ENCODE measurements around the gene GID4.

The GID4 gene

DNA sequence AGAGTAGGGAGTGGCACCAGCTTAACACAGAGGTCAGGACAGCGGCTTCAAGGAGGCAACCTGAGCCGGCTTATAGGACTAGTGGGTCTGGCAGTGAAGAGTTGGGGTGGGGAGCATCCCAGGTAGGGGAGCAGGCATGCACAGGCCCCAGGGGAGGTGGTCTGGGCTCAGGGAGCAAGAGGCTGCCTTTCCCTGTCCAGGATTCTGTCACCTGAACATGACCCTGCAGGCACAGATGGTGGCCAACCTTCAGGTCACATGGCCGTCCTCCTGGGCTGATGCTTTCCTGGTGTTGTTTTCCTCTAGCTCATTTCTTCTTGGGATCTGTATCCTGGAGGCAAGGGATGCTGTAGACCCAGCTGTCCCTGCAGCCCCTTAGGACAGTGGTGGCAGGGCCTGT lies 65.8 kb downstream of the GID4 start:
- H3K4me3 ChIP-seq (ENCODE audit: control insufficient read depth, low read depth, low read length): no peak overlapping the region
- TF ChIP-seq, protein P1, sequence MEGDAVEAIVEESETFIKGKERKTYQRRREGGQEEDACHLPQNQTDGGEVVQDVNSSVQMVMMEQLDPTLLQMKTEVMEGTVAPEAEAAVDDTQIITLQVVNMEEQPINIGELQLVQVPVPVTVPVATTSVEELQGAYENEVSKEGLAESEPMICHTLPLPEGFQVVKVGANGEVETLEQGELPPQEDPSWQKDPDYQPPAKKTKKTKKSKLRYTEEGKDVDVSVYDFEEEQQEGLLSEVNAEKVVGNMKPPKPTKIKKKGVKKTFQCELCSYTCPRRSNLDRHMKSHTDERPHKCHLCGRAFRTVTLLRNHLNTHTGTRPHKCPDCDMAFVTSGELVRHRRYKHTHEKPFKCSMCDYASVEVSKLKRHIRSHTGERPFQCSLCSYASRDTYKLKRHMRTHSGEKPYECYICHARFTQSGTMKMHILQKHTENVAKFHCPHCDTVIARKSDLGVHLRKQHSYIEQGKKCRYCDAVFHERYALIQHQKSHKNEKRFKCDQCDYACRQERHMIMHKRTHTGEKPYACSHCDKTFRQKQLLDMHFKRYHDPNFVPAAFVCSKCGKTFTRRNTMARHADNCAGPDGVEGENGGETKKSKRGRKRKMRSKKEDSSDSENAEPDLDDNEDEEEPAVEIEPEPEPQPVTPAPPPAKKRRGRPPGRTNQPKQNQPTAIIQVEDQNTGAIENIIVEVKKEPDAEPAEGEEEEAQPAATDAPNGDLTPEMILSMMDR (conservative IDR thresholded peaks at IDR 0.05; ENCODE audit: control insufficient read depth, insufficient read depth, low read depth, low read length): no peak
- no peak for DNase-seq (ENCODE audit: low read depth)

DNA sequence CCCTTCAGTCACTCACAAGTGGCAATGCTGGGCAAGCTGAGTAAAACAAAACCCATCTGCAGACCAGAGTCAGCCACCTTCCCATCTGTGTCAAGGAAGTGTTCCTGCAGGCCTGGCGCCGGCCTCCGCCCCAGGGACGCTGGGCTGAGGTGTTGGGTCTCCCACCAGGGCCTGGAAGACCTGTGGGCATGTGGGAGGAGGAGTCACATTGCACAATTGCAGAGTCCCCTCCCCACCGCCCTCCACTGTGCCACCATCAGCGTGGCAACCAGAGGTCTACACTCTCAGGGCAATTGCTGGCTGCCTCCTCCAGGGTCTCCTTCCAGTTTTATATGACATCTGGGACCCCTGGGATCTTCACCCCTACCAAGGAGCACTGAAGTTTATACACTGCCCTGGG lies 66.4 kb downstream of the GID4 start:
- H3K4me3 ChIP-seq (ENCODE audit: control insufficient read depth, low read depth, low read length): no peak overlapping the region
- no peak for DNase-seq (ENCODE audit: low read depth)
- TF ChIP-seq, protein P1 (conservative IDR thresholded peaks at IDR 0.05; ENCODE audit: control insufficient read depth, insufficient read depth, low read depth, low read length): no peak

DNA sequence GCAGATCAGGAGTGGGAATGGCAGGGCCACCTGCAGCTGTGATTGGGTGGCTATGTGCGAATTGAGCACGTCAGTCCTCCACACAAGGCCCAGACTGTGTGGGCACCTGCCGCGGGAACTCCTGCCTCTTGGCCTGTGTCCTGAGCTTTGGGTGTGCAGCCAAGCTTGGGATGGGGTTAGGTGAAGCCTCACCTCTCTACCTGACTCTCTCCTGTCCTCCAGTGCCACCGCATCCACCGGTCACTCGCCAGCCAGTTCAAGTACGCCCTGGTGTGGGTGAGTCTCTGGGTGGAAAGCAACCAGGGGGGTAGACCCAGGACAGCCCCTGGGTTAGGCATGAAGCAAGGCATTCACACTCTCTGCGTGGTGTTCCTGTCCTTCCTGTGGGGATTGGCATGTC lies 67.0 kb downstream of the GID4 start:
- TF ChIP-seq, protein P1 (conservative IDR thresholded peaks at IDR 0.05; ENCODE audit: control insufficient read depth, insufficient read depth, low read depth, low read length): no peak
- no peak overlapping the region for H3K4me3 ChIP-seq (ENCODE audit: control insufficient read depth, low read depth, low read length)
- DNase-seq (ENCODE audit: low read depth): no peak

DNA sequence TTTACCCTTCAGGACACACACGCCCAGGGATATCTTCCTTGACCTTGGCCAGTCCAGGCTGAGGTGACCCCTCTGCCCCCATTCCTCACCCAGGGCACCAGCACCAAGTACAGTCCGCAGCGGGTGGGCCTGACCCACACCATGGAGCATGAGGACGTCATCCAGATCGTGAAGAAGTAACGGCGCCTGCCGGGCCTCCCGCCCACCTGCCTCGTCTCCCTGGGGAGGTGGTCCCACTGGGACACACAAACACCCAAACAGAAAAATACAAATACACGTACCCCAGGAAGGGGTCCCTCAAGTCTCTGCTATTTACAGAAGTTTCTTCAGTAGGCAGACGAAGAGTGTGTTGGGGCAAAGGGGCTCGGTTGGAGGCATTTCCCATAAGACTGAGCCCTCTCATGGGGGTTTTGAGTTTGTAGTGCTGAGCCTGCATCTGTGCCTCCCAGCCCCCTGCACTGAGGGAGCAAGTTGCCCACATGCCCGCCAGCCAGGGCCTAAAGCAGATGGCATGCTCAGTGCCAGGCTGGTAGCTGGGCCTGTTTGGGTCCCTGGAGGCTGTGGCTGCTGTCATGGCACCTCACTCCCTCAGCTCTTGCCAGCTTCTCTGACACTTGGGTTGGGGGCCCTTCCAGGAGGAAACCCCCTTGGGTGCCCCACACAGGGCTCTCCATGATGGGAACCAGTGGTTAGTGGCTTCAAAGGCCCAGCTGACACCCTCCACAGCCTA lies 68.0 kb downstream of the GID4 start:
- H3K4me3 ChIP-seq (ENCODE audit: control insufficient read depth, low read depth, low read length): no peak overlapping the region
- no peak for DNase-seq (ENCODE audit: low read depth)
- TF ChIP-seq, protein P1 (conservative IDR thresholded peaks at IDR 0.05; ENCODE audit: control insufficient read depth, insufficient read depth, low read depth, low read length): no peak

DNA sequence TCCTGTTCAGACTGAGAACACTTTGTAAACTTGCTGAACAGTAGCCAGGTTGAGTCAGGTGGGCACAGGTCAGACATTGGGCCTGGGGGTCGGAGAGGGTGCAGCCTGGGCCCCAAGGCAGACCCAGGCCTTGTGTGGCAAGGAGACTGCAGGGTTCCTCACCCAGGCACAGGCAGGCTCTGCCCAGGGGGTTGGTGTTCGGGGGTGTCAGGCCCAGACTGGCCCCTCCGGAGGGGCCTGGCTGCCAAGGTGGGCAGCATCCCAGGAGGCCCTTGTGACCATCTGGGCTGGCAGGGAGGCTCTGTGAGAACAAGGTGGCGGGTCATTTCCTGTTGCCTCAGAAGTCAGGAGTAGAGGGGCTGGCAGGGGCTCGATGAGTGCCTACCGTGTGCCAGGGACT lies 68.8 kb downstream of the GID4 start:
- no peak for DNase-seq (ENCODE audit: low read depth)
- H3K4me3 ChIP-seq (ENCODE audit: control insufficient read depth, low read depth, low read length): no peak overlapping the region
- TF ChIP-seq, protein P1 (conservative IDR thresholded peaks at IDR 0.05; ENCODE audit: control insufficient read depth, insufficient read depth, low read depth, low read length): no peak

DNA sequence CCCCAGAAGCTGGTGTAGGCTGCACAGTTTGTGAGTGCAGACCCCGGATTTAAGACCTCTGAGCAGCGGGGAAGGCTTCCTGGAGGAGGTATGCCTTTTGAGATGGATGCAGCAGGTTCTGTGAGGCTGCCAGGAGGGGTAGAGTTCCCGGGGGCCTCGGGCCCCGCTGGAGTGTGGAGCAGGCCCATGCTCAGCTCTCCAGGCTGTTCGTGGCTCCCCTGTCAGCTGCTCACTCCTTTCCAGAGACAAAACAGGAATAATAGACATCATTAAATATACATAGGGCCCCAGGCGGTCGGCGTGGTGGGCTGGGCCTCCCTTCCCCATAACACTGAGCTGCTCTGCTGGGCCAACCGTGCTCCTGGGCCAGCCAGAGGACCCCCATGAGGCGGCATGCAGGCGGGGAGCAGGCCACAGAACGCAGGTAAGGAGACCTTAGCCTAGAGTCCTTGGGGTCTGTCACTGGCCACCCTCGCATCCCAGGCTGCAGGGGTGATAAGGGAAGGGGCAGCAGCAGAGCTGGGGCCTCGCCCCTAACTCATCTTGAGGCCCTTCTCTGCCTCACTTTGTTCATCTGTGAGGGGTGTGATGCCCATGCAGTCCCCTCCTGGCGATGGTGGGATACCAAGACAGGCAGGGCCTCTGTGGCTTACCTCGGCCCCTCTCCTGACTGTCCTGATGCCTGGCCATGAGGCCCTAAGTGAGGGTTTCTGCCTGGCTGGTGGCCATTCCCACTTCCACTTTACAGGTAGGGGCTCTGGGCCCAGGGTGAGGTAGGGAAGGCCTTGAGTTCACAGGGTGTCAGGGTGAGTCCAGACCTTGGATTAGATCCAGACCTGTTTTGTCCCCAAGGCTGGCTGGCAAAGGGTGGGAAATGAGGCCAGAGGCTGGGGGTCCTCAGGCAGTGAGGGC lies 69.4 kb downstream of the GID4 start, which contains the start of gene MYO15A:
Gene MYO15A (plus strand): TSS at position 356 of the 912 bp plus-strand sequence. CDS start 10,045 bp downstream, outside the sequence.
- H3K4me3 ChIP-seq (ENCODE audit: control insufficient read depth, low read depth, low read length): no peak within 1 kb of the TSS
- TF ChIP-seq, protein P1 (conservative IDR thresholded peaks at IDR 0.05; ENCODE audit: control insufficient read depth, insufficient read depth, low read depth, low read length): no peak

More for the DNA sequence above, 69.4 kb downstream of the GID4 start, which contains the start of gene MYO15A:
- DNase-seq (ENCODE audit: low read depth): no peak

All from fibroblast of mammary gland (primary cell).